Aorta (tissue), 5 donors: ENCODE data around the gene LNPEP. TPM values are rescaled to one million over a fixed set of nuclear protein-coding genes. Genes with fewer than 3 reads are reported as not detected.
A peak's percentile ranks its signal among the peaks of the same experiment; 100 is the strongest.

ENCODE experiments used
- ATAC-seq: fragments of 200-7000 bp; cut with Tn5 transposase; one replicate; pipeline ENCODE4 v1.9.1; 2022; ENCODE audit warnings: moderate library complexity; ENCODE audit not compliant: low FRiP score
- DNase-seq, 2 donors: peaks; one replicate each; pipeline ENCODE4 v3.0.0-alpha.2; 2020
- H3K27ac ChIP-seq, 2 donors: one replicate each; pipeline ENCODE4 v1.5.1; 2013; ENCODE audit warnings: low read length in 2 of 2, mild to moderate bottlenecking in 2 of 2, moderate library complexity in 2 of 2, control low read depth in 1 of 2, inconsistent platforms in 1 of 2, low read depth in 1 of 2
- H3K27me3 ChIP-seq, 2 donors: one replicate each; pipeline ENCODE4 v1.6.1; 2013; ENCODE audit warnings: control low read depth in 1 of 2, low read length in 1 of 2, mild to moderate bottlenecking in 1 of 2, moderate library complexity in 1 of 2; ENCODE audit not compliant: insufficient read depth in 2 of 2, control insufficient read depth in 1 of 2
- H3K36me3 ChIP-seq, 2 donors: one replicate each; pipeline ENCODE4 v1.6.1; 2013; ENCODE audit warnings: control low read depth in 1 of 2, low read length in 1 of 2, mild to moderate bottlenecking in 1 of 2; ENCODE audit not compliant: insufficient read depth in 2 of 2, control insufficient read depth in 1 of 2
- H3K4me1 ChIP-seq, 2 donors: one replicate each; pipeline ENCODE4 v1.6.1; 2013; ENCODE audit warnings: low read length in 2 of 2, control low read depth in 1 of 2, mild to moderate bottlenecking in 1 of 2, moderate library complexity in 1 of 2; ENCODE audit not compliant: insufficient read depth in 2 of 2, control insufficient read depth in 1 of 2
- H3K4me3 ChIP-seq, 2 donors: one replicate each; pipeline ENCODE4 v1.5.1; 2013; ENCODE audit warnings: low read length in 2 of 2, control low read depth in 1 of 2, mild to moderate bottlenecking in 1 of 2
- H3K9me3 ChIP-seq: one replicate; pipeline ENCODE4 v1.6.1; 2013; ENCODE audit warnings: mild to moderate bottlenecking, low read length; ENCODE audit not compliant: control insufficient read depth
- WGBS, 2 donors: extraction: QIAGEN DNeasy Blood & Tissue Kit; methylation state at CpG; one replicate each; pipeline ENCODE4 v1.1.7; 2013; 5-methylcytosine and 5-hydroxymethylcytosine counted together
- intact Hi-C, 2 donors: fragments of 100-400 bp; cut with DNase I; formaldehyde crosslinking; loops; one replicate each; pipeline versions ENCODE4 v1.14.2 to v1.15.0; 2022
- polyA plus RNA-seq, 2 donors: library from polyadenylated mRNA; stranded (reverse); fragments of 200-250 nt; gene quantifications; one replicate each; pipeline ENCODE4 v1.2.3, GENCODE V29; 2013
- total RNA-seq, 2 donors: library from RNA; stranded (reverse); fragmentation: NEBNext Ultra II Directional; extraction: Animal tissue kit (Norgen Biotek cat#: 25700); gene quantifications; one replicate each; pipeline ENCODE4 v1.2.1, GENCODE V29; 2021
- donor health status: healthy with polysubstance abuse.
- donor health status: Bipolar disorder and iron deficiency.
- donor health status: DM: no; HTN: no; CAD: no.
- donor health status: DM: no; HTN: no; CAD: no.
- donor health status: DM: yes; HTN: yes; CAD: no.

Gene LNPEP
- total and polyA plus RNA-seq, 4 donors, result 3.1 to 69.8 (median 29.5) TPM

DNA sequence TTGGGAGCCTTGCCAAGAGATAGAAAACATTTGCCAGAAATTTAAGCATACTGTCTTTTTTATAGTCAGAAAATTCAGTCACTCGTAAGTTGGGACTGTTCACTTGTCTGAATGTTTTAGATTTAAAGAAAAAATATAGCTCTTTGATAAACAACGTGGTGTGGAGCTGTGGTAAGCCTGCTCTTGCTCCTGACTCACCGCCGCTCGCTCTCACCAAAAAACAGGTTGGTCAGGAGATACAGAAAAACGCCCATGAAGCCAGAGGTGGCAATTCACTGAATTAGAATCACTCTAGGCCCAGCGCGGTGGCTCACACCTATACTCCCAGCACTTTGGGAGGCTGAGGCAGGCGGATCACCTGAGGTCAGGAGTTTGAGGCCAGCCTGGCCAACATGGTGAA lies 6.2 kb downstream of the LNPEP start:
- H3K27me3 ChIP-seq, result no peaks in the 10 kb centered on the region
- DNase-seq (no peak), ATAC-seq (no peak)
- H3K36me3 ChIP-seq, result no peaks in the 10 kb centered on the region
- H3K4me1 ChIP-seq, result no peaks in the 10 kb centered on the region
- no peak overlapping the region for H3K4me3 ChIP-seq
- intact Hi-C loops, result no loop called here
- no peak overlapping the region for H3K27ac ChIP-seq
- no peaks in the 10 kb centered on the region for H3K9me3 ChIP-seq
- WGBS, 2 donors, result 89 to 91% methylated on average over 9 of the region's 9 CpGs

DNA sequence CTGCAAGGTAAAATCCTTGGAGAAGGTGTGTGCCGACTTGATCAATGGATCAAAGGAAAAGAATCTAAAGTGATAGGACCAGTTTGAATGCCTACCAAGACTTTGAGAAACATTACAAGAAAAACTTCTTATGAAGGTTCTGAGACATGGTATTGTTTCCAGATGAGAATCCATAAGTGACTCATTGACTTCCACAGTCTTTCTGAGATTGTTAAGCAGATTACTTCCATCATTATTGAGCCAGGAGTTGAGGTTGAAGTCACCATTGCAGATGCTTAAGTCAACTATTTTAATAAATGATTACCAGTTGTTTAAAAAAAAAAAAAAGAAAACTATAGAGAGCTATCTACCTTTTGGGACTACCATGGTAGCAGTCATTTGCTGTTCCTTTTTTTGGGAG lies 7.0 kb downstream of the LNPEP start:
- WGBS, 2 donors, result 99 to 100% methylated on average over 1 of the region's 1 CpG
- no peaks in the 10 kb centered on the region for H3K9me3 ChIP-seq
- no peak for DNase-seq
- H3K27me3 ChIP-seq, result no peaks in the 10 kb centered on the region
- intact Hi-C loops, result no loop called here
- H3K36me3 ChIP-seq, result no peaks in the 10 kb centered on the region
- H3K27ac ChIP-seq, result no peak overlapping the region
- no peak for ATAC-seq
- no peak overlapping the region for H3K4me3 ChIP-seq
- no peaks in the 10 kb centered on the region for H3K4me1 ChIP-seq

DNA sequence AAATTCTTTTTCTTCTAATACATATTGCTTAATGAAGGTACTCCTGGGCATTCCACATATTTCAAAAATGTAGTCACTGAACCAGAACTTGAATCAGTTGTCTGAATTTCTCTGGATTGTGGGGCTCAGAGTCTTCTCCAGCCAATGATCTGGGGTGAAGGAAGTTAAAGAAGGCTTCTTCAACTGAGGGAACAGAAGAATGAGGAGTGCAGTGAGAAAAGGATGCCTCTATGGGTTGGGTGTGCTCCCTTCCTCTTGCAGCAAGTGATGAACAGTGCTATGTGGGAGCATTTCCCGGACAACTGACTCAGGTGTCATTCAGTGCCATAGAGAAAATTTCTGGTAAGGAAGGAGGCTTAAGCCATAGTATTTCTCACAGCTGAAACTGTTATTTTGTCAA lies 7.9 kb downstream of the LNPEP start:
- intact Hi-C loops, result no loop called here
- ATAC-seq (no peak), DNase-seq (no peak)
- Histone ChIP-seq H3K9me3 (no peaks in the 10 kb centered on the region), H3K4me1 (no peaks in the 10 kb centered on the region), H3K36me3 (no peaks in the 10 kb centered on the region), H3K27ac (no peak overlapping the region), H3K4me3 (no peak overlapping the region), H3K27me3 (no peaks in the 10 kb centered on the region)
- 92 to 94% methylated on average over 1 of the region's 1 CpG for WGBS, 2 donors

DNA sequence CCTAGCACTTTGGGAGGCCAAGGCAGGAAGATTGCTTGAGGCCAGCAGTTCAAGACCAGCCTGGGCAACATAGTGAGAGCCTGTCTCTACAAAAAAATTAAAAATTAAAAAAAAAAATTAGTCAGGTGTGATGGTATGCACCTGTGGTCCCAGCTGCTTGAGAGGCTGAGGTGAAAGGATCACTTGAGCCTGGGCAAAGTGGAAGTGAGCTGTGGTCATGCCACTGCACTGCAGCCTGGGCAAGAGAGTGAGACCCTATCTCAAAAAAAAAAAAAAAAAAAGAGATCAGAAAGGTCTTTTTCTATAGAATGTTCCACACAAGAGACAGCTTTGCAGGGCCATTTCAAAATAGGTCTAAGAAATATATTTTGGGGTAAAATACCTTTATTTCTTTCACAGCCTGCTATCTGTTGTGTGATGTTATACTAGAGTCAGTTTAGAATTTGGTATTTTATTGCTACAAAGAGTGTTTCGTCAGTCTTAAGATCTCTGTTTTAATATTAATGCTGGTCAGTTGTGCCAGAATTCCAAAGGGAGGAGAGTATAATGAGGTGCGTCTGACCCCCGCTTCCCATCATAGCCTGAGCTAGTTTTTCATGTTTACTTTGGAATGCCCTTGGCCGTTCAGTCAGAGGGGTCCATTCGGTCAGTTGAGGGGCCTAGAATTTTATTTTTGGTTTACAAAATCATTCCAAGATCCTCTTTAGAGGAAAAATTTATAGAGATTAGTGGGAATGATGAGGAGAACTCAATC lies 9.4 kb downstream of the LNPEP start:
- Histone ChIP-seq H3K36me3 (no peaks in the 10 kb centered on the region), H3K27me3 (no peaks in the 10 kb centered on the region), H3K27ac (no peak overlapping the region), H3K4me3 (no peak overlapping the region), H3K9me3 (no peaks in the 10 kb centered on the region), H3K4me1 (no peaks in the 10 kb centered on the region)
- DNase-seq (no peak), ATAC-seq (no peak)
- WGBS, 2 donors, result 81 to 84% methylated on average over 5 of the region's 5 CpGs
- intact Hi-C loops, result no loop called here

DNA sequence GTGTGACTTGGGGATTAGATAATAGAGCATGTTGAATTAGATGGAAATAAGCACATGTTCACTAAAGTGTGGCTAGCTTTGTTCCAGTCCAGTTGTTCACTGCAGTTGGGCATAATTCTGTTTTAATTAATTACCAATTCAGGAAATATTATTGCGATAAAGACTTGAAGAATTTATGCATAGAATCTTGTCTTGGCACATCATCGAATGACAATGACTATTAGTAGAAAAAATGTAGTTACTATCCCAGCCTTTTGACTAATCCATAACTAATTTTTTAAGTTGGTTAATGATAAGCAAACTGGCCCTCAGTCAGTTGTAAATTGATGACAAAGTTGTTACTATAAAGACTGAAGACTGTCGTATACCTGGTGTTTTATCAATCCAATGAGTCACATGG lies 10.5 kb downstream of the LNPEP start:
- Histone ChIP-seq H3K4me3 (no peak overlapping the region), H3K27me3 (no peaks in the 10 kb centered on the region), H3K36me3 (no peaks in the 10 kb centered on the region), H3K9me3 (no peaks in the 10 kb centered on the region), H3K4me1 (no peaks in the 10 kb centered on the region), H3K27ac (no peak overlapping the region)
- intact Hi-C loops, result no loop called here
- 94 to 95% methylated on average over 3 of the region's 3 CpGs for WGBS, 2 donors
- DNase-seq (no peak), ATAC-seq (no peak)

DNA sequence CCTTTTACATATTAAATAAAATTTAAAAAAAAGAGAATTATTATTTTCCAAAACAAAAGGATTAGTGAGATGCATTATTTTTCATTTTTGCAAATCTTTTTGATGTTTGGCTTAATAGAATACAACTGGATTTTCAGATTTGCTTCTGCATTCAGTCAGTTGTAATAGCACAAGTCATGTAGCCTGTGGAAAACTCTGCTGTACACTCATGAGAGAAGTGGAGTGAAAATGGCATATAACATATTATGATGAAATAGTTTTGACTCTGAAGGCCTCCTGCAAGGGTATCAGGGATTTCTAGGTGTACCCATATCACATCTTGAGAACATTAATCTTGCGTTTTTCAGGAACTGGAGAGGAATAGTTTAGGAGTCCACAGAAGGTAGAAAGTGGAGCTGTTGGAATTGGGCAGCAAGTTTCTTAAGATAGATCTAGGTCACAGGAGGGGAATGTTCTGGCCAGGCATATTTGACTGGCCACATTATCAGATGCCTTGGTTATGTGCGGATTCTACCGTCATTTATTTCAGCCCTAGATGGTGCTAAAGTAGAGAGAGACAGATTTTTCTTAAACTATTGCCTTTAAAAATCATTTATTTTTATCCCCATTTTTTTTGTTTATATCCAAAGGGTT lies 16.4 kb downstream of the LNPEP start:
- Histone ChIP-seq H3K4me1 (peaks cover 0 to 7% of the 10 kb centered on the region in 2 donors), H3K27ac (peak overlapping the region; percentile 54 to 97), H3K27me3 (no peaks in the 10 kb centered on the region), H3K4me3 (no peak overlapping the region), H3K36me3 (no peaks in the 10 kb centered on the region), H3K9me3 (no peaks in the 10 kb centered on the region)
- WGBS, 2 donors, result 8 to 11% methylated on average over 3 of the region's 3 CpGs
- intact Hi-C loops, result no loop called here
- no peak for DNase-seq
- peak; percentile 82 for ATAC-seq

DNA sequence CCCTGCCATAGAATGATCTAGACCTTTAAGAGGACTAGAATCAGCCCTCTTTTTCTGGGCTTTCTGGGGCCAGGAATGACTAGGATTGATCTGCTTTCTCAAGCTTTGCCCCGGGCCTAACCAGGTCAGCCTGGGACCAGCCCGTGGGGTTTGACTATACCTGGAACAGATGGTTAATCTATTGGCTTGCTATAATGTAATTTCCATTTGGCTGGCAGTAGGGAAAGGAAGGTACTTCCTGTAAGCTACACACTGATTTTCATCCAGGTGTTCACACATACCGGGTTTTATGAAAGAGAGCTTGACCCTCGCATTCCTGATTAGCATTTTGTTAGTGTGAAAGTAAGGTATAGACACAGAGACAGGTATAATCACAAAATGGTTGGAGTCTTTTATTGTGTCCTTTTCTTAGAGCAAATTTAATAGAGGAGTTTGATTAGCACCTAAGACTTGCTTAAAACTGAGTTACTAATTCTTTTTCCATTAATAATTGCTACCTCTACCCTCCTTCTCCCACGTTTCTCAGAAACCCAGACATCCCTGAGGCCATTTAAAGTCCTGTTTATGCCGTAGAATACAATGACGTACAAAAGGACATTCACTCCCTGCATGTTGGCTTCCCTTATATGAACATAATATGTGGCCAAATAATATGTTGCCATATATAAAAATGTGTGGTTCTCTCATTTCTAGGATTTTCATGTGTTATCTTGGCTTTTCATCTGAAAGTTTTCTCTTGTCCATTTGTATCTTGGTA lies 17.3 kb downstream of the LNPEP start:
- 71 to 73% methylated on average over 7 of the region's 7 CpGs for WGBS, 2 donors
- Histone ChIP-seq H3K27ac (peak overlapping the region; percentile 61 to 97), H3K9me3 (no peaks in the 10 kb centered on the region), H3K4me3 (no peak overlapping the region), H3K27me3 (no peaks in the 10 kb centered on the region), H3K36me3 (no peaks in the 10 kb centered on the region), H3K4me1 (peaks cover 0 to 12% of the 10 kb centered on the region in 2 donors)
- DNase-seq (no peak), ATAC-seq (no peak)
- intact Hi-C loops, result no loop called here

DNA sequence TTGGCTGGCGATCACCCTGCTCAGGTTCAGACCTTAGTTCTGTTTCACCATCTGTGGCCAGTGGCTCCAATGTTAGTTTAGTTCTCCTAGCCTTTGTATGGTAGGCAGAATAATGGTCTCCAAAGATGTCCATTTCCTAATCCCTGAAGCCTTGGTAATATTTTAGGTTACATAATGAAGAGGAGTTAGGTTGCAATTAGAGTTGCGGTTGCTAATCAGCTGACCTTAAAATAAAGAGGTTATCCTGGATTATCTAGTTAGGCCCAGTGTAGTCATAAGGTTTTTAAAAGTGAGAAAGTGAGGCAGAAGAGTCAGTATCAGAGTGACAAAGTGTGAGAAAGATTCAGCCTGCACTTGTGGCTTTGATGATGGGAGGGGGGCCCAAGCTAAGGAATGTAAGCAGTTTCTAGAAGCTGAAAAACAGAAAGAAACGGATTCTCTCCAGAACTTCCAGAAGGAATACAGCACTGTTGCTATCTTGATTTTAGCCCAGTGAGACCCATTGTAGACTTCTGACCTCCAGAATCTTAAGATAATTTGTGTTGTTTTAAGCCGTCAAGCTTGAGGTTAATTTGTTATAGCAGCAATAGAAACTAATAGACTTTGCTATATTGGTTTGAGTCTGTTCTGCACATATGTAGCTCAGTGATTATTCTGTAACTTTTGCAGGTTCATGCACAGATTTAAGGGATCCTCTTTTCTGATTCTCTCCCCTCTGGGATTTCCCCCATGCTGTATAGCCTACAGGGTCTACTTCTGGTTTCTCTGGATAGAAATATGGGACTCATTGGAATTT lies 21.6 kb downstream of the LNPEP start:
- H3K9me3 ChIP-seq, result no peaks in the 10 kb centered on the region
- WGBS, 2 donors, result 89 to 93% methylated on average over 4 of the region's 4 CpGs
- intact Hi-C loops, result no loop called here
- DNase-seq (no peak), ATAC-seq (no peak)
- no peak overlapping the region for H3K27ac ChIP-seq
- H3K4me3 ChIP-seq, result no peak overlapping the region
- H3K27me3 ChIP-seq, result no peaks in the 10 kb centered on the region
- H3K4me1 ChIP-seq, result peaks cover 0 to 16% of the 10 kb centered on the region in 2 donors
- no peaks in the 10 kb centered on the region for H3K36me3 ChIP-seq
